Activated T-cell treated with anti-CD3 and anti-CD28 coated beads, Interleukin-2, amount 50 U/mL, for 72 hours (primary cell): Measurements from ENCODE around the gene AOC1. TPM values are rescaled to one million over a fixed set of nuclear protein-coding genes. Genes with fewer than 3 reads are reported as not detected.
"Not testable (repeated sequence)": the region's sequence is repeated elsewhere in the genome, so short reads cannot be mapped to it uniquely, and the experiment has no call there.

Experiments
- ATAC-seq, 2 donors: fragments of 150-1000 bp; cut with Tn5 transposase; replicated peaks in 1 of 2; 2 replicates each; pipeline ENCODE4 v1.10.0; 2021; ENCODE audit warnings: moderate library complexity in 2 of 2, mild to moderate bottlenecking in 1 of 2
- DNase-seq, 2 donors: peaks; one replicate each; pipeline ENCODE4 v3.0.0; 2021 to 2022; ENCODE audit warnings: mixed read lengths in 1 of 2
- H3K27ac Mint-ChIP-seq: one replicate; pipeline ENCODE4 v1.8.0; 2022; ENCODE audit warnings: mild to moderate bottlenecking, moderate library complexity, mixed read lengths
- H3K27me3 Mint-ChIP-seq: one replicate; pipeline ENCODE4 v1.8.0; 2022; ENCODE audit warnings: low read depth, mixed read lengths
- H3K36me3 Mint-ChIP-seq, 2 donors: one replicate each; pipeline ENCODE4 v1.8.0; 2022; ENCODE audit warnings: mixed read lengths in 2 of 2, mild to moderate bottlenecking in 1 of 2; ENCODE audit not compliant: insufficient read depth in 2 of 2
- H3K4me1 Mint-ChIP-seq: one replicate; pipeline ENCODE4 v1.8.0; 2022; ENCODE audit warnings: low read depth, mixed read lengths
- H3K4me3 Mint-ChIP-seq, 2 donors: one replicate each; pipeline ENCODE4 v1.8.0; 2022; ENCODE audit warnings: mild to moderate bottlenecking in 2 of 2, mixed read lengths in 2 of 2, moderate library complexity in 2 of 2
- H3K9me3 Mint-ChIP-seq, 2 donors: one replicate each; pipeline ENCODE4 v1.8.0; 2022; ENCODE audit warnings: mixed read lengths in 2 of 2
- total RNA-seq, 2 donors: library from RNA; stranded (reverse); gene quantifications; one replicate each; pipeline ENCODE4 v1.2.3, GENCODE V29; 2022

AOC1 gene, protein sequence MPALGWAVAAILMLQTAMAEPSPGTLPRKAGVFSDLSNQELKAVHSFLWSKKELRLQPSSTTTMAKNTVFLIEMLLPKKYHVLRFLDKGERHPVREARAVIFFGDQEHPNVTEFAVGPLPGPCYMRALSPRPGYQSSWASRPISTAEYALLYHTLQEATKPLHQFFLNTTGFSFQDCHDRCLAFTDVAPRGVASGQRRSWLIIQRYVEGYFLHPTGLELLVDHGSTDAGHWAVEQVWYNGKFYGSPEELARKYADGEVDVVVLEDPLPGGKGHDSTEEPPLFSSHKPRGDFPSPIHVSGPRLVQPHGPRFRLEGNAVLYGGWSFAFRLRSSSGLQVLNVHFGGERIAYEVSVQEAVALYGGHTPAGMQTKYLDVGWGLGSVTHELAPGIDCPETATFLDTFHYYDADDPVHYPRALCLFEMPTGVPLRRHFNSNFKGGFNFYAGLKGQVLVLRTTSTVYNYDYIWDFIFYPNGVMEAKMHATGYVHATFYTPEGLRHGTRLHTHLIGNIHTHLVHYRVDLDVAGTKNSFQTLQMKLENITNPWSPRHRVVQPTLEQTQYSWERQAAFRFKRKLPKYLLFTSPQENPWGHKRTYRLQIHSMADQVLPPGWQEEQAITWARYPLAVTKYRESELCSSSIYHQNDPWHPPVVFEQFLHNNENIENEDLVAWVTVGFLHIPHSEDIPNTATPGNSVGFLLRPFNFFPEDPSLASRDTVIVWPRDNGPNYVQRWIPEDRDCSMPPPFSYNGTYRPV
- total RNA-seq = not detected

DNA sequence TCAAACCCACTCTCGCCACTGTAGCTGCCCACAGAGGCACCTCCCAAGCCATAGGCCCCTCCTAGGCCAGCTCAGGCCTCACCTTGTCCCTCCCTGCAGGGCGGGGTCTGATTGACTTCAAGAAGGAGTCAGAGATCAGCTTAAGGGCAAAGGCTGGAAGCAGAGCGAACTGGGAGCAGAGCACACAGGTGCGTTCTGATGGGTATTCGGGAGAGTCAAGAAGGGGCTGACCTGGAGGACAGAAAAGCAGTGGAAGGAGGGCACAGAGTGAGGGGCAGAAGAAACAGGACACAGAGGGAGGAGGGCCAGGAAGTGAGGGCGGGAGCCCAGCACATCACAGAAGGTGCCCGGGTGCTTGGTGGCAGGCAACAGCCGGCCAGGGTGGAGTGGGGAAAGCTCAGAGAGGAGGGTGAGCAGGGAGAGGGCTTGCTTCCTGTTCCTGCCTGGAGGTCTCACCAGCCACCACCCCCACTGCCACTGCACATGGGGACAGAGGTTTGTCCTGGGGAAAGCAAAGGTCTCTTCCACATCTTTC lies at the start of gene AOC1:
Gene AOC1, plus strand, starts transcription at position 147 of the 535 bp plus-strand sequence. CDS start 3,954 bp downstream, outside the sequence.
- DNase-seq (no peak), ATAC-seq (no peak)
- Mint-ChIP-seq H3K4me3 (peak within 1 kb of the TSS in 1 of 2 donors; percentile 25), H3K36me3 (no peaks in the 10 kb centered on the region), H3K27ac (no peak within 1 kb of the TSS), H3K27me3 (peaks cover 37% of the 10 kb centered on the region), H3K9me3 (no peaks in the 10 kb centered on the region), H3K4me1 (no peaks in the 10 kb centered on the region)

DNA sequence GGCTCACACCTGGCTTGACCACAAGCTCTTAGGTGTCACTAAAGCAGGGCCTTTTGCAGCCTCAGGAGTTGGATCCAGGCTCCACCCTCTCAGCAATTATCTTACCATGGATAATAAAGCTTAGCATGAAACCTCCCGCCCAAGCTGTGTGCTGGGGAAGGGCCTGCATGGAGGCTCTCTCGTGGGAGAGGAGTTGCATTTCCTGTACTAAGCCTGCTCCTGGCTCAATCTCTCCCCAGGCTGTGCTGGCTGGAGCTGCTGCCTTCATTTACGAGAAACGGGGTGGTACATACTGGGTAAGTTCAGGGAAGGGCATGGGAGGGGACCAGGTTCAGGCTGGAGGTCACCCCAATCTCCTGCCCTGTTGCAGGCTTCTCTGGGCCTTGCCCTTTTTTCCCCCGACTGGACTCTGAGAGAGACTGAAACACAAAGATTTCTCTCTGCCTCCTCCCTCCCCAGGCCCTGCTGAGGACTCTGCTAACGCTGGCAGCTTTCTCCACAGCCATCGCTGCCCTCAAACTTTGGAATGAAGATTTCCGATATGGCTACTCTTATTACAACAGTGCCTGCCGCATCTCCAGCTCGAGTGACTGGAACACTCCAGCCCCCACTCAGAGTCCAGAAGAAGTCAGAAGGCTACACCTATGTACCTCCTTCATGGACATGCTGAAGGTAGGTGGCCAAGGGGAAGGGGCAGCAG lies 49.0 kb upstream of the AOC1 start:
- Mint-ChIP-seq H3K4me1 (no peaks in the 10 kb centered on the region), H3K4me3 (no peak overlapping the region), H3K9me3 (peaks cover 2 to 7% of the 10 kb centered on the region in 2 donors), H3K27ac (no peak overlapping the region), H3K36me3 (peaks cover 0 to 3% of the 10 kb centered on the region in 2 donors), H3K27me3 (peaks cover 42% of the 10 kb centered on the region)
- DNase-seq (no peak), ATAC-seq (no peak)

DNA sequence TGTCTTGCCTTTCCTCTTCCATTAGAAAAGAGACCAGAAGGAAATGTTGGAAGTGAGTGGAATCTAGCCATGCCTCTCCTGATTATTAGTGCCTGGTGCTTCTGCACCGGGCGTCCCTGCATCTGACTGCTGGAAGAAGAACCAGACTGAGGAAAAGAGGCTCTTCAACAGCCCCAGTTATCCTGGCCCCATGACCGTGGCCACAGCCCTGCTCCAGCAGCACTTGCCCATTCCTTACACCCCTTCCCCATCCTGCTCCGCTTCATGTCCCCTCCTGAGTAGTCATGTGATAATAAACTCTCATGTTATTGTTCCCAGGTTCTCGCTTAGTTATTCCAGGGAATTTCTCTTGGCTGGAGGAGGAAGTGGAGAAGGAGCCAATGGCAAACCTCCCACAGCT lies 47.5 kb upstream of the AOC1 start:
- Mint-ChIP-seq H3K9me3 (peaks cover 2 to 7% of the 10 kb centered on the region in 2 donors), H3K27me3 (peaks cover 36% of the 10 kb centered on the region), H3K4me1 (no peaks in the 10 kb centered on the region), H3K4me3 (no peak overlapping the region), H3K27ac (no peak overlapping the region), H3K36me3 (peaks cover 0 to 3% of the 10 kb centered on the region in 2 donors)
- ATAC-seq (no peak), DNase-seq (no peak)

DNA sequence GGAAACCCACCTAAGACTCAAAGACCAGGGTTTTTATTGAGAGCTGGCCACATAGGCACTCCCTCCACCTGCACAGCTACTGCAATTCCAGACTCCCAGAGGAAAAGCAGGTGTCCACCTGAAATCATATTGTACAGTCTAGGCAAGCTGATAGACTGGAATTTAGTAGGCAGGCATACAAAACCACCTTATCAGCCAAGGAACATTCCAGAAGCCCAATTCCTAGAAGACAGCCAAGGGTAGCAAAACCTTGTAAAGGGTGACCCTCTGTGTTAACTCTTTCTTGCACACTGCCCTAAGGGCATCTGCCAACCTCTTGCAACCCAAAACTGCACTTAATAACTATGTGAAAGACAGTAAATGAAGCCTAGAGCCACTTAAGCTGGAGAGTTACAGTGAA lies 46.5 kb upstream of the AOC1 start:
- DNase-seq (no peak), ATAC-seq (no peak)
- Mint-ChIP-seq H3K9me3 (peaks cover 2 to 9% of the 10 kb centered on the region in 2 donors), H3K36me3 (peaks cover 0 to 3% of the 10 kb centered on the region in 2 donors), H3K27ac (no peak overlapping the region), H3K4me3 (no peak overlapping the region), H3K27me3 (peaks cover 47% of the 10 kb centered on the region), H3K4me1 (no peaks in the 10 kb centered on the region)

DNA sequence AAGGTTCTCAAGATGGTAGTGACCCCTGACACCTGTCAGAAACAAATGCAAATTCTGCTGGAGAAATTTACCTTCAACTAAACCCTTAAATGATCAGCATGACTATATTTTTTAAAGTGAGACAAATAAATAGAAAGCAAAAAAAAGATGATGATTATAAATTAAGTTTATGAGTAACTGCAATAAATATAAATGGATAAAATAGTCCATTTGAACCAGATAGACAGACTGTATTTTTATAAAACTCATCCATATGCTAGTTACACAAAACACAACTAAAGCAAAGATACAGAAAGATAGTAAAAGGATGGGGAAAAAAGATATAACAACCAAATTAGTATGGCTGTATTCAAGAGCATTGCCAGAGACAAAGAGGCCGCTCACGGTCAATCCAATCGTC lies 45.9 kb upstream of the AOC1 start:
- peaks cover 42% of the 10 kb centered on the region for H3K27me3 Mint-ChIP-seq
- no peaks in the 10 kb centered on the region for H3K4me1 Mint-ChIP-seq
- H3K9me3 Mint-ChIP-seq = peaks cover 2 to 9% of the 10 kb centered on the region in 2 donors
- ATAC-seq (no peak), DNase-seq (no peak)
- H3K4me3 Mint-ChIP-seq = no peak overlapping the region
- H3K27ac Mint-ChIP-seq = no peak overlapping the region
- H3K36me3 Mint-ChIP-seq = peaks cover 0 to 3% of the 10 kb centered on the region in 2 donors

DNA sequence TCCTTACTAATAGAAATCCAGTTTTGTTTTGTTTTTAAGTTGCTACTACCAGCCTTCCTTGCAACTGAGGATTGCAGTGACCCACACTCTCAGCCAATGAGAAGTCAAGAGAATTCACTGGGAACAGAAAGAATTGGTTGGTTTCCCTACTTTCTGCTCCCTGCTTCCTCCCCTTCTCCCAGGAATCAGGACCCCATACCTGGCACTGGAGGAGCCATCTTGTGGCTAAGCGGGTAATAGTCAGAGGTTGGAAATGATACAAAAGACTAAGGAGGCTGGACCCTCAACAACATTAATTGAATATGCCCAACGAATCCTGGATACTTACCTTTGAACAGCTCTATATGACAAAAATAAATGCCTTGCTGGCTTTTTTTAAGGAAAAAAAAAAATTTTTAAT lies 45.5 kb upstream of the AOC1 start:
- H3K27me3 Mint-ChIP-seq = peaks cover 37% of the 10 kb centered on the region
- H3K36me3 Mint-ChIP-seq = peaks cover 0 to 3% of the 10 kb centered on the region in 2 donors
- DNase-seq (no peak), ATAC-seq (no peak)
- peaks cover 2 to 9% of the 10 kb centered on the region in 2 donors for H3K9me3 Mint-ChIP-seq
- H3K4me1 Mint-ChIP-seq = no peaks in the 10 kb centered on the region
- H3K27ac Mint-ChIP-seq = no peak overlapping the region
- no peak overlapping the region for H3K4me3 Mint-ChIP-seq

DNA sequence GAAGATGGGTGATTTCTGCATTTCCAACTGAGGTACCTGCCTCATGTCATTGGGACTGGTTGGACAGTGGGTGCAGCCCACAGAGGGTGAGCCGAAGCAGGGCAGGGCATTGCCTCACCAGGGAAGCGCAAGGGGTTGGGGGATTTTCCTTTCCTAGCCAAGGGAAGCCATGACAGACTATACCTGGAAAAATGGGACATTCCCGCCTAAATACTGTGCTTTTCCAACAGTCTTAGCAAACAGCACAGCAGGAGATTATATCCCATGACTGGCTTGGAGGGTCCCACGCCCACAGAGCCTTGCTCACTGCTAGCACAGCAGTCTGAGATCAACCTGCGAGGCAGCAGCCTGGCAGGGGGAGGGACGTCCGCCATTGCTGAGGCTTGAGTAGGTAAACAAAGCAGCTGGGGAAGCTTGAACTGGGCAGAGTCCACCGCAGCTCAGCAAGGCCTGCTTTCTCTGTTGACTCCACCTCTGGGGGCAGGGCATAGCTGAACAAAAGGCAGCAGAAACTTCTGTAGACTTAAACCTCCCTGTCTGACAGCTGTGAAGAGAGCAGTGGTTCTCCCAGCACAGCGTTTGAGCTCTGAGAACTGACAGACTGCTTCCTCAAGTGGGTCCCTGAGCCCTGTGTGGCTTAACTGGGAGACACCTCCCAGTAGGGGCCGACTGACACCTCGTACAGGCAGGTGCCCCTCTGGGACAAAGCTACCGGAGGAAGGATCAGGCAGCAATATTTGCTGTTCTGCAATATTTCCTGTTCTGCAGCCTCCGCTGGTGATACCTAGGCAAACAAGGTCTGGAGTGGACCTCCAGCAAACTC lies 44.5 kb upstream of the AOC1 start:
- not testable (repeated sequence) for H3K4me1 Mint-ChIP-seq, ATAC-seq, H3K9me3 Mint-ChIP-seq, H3K36me3 Mint-ChIP-seq, DNase-seq, H3K27ac Mint-ChIP-seq, H3K4me3 Mint-ChIP-seq
- H3K27me3 Mint-ChIP-seq = peaks cover 29% of the 10 kb centered on the region

DNA sequence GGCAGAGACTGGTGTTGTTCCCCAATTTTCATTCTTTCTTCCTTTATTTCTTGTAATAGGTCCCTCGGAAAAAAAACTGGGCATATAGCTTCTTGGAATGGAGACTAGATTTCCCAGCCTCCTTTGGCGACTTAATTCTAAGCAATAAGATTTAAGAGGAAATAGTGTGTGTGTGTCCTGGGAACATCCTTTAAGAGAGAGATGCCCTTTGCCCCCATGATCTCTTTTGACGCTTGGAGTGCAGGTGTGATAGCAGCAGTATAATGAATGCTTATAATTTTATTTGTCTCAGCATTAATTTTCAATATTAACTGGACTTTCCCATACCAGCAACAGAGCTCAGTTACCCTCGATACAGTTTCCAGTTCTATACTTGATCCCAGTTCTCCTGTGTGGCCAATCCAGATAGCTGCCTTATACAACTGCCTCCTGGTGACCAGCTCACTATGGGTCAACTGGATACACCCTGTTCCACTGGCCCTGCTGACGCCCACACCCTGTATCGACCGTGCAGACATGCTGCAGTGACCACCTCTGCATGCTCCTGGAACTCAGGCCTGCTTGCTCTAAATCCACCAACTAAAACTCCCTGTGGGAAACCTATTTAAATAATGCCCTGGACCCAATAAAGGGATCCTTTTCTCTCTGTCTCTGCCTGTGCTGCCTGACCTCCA lies 37.9 kb upstream of the AOC1 start:
- H3K27ac Mint-ChIP-seq = no peak overlapping the region
- ATAC-seq (no peak), DNase-seq (no peak)
- H3K36me3 Mint-ChIP-seq = peaks cover 5 to 9% of the 10 kb centered on the region in 2 donors
- H3K4me3 Mint-ChIP-seq = no peak overlapping the region
- peaks cover 3 to 10% of the 10 kb centered on the region in 2 donors for H3K9me3 Mint-ChIP-seq
- H3K27me3 Mint-ChIP-seq = peaks cover 54% of the 10 kb centered on the region
- H3K4me1 Mint-ChIP-seq = no peaks in the 10 kb centered on the region

DNA sequence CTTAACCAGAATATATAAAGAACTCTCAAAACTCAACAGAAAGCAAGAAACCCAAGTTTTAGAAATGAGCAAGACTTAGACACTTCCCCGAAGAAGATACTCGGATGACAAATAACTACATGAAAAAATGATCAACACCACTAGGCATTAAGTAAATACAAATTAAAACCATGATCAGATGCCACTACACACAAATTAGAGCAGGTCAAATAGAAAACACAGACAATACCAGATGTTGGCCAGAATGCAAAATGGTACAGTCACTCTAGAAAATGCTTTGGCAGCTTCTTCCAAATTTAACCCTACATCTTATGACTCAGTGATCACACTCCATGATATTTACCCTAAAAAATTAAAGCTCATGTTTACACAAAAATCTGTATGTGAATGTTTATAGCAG lies 33.3 kb upstream of the AOC1 start:
- peaks cover 3 to 9% of the 10 kb centered on the region in 2 donors for H3K9me3 Mint-ChIP-seq

DNA sequence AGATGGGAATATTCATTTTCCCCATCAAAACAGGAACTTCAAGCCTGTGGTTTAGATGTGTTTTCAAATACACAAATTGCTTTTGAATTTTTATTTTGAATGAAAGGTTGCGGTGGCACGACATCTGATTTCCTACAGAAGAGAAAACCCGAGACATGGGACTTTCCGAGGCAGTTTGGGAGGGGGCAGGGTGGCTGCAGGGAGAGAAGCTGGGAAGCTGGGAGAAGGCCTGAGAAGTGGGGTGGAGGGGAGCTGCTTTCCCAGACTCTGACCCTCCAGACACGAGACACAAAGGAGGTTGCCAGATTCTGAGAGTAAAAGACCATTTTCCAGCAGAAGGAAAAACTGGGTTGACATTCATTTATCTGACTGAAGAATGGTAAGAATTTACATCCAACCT lies 32.2 kb upstream of the AOC1 start:
- no peak overlapping the region for H3K4me3 Mint-ChIP-seq
- no peak for DNase-seq
- no peaks in the 10 kb centered on the region for H3K4me1 Mint-ChIP-seq
- peaks cover 52% of the 10 kb centered on the region for H3K27me3 Mint-ChIP-seq
- no peak for ATAC-seq
- H3K27ac Mint-ChIP-seq = no peak overlapping the region
- H3K9me3 Mint-ChIP-seq = peaks cover 0 to 5% of the 10 kb centered on the region in 2 donors
- H3K36me3 Mint-ChIP-seq = peaks cover 5 to 9% of the 10 kb centered on the region in 2 donors

More for the DNA sequence above, 33.3 kb upstream of the AOC1 start:
- Mint-ChIP-seq H3K4me3 (peak overlapping the region in 1 of 2 donors; percentile 25), H3K27ac (no peak overlapping the region), H3K27me3 (peaks cover 57% of the 10 kb centered on the region), H3K36me3 (peaks cover 5 to 9% of the 10 kb centered on the region in 2 donors), H3K4me1 (no peaks in the 10 kb centered on the region)
- DNase-seq = no peak
- peak in 1 of 2 donors; percentile 67 for ATAC-seq

DNA sequence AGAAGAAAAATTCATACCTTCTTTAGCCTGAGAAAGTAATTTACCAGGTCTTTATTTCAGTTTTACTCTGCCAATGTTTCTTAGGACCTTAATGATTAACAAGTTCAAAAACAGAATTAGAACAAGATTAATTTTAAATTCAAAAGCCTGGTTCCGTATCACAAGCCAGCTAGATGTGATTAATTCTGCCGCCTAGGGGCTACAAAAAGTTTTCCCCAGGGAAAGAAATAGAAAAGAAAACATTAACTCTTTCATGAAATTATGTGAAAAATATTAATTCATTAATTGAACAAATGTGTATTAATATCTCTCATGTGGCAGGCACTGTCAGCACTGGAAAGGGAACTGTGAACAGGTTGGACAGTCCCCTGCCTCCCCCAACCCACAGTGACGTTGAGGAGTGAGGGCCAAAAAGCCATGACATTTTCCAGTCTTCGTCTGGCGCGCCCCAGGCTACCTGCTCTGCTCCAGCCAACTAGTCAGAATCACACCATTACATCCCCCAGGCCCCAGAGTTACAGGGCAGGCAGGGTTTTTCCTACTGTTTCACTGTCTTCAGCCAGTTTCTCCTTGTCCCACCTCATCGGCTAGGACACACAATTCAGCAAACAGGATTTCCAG lies 31.6 kb upstream of the AOC1 start:
- ATAC-seq = no peak

More for the DNA sequence above, 31.6 kb upstream of the AOC1 start:
- Mint-ChIP-seq H3K27ac (no peak overlapping the region), H3K36me3 (peaks cover 3 to 7% of the 10 kb centered on the region in 2 donors), H3K27me3 (peaks cover 50% of the 10 kb centered on the region), H3K4me3 (no peak overlapping the region), H3K9me3 (peaks cover 0 to 4% of the 10 kb centered on the region in 2 donors), H3K4me1 (no peaks in the 10 kb centered on the region)
- DNase-seq = no peak
